ENCODE measurements around the gene SCN8A.

SCN8A gene

GRCh38 chr12:51726931-51727330, 135.9 kb downstream of the SCN8A start:
- no peak for TF ChIP-seq CTCF (IDR thresholded peaks at IDR 0.05; ENCODE audit: borderline replicate concordance, insufficient read depth, low read depth, low read length)
- H3K4me3 ChIP-seq (ENCODE audit: low read depth, low read length): no peak overlapping the region

GRCh38 chr12:51729331-51729730, 138.3 kb downstream of the SCN8A start:
- no peak overlapping the region for H3K4me3 ChIP-seq (ENCODE audit: low read depth, low read length)
- no peak for TF ChIP-seq CTCF (IDR thresholded peaks at IDR 0.05; ENCODE audit: borderline replicate concordance, insufficient read depth, low read depth, low read length)

- H3K4me3 ChIP-seq (ENCODE audit: low read depth, low read length): no peak overlapping the region
- no peak for TF ChIP-seq CTCF (IDR thresholded peaks at IDR 0.05; ENCODE audit: borderline replicate concordance, insufficient read depth, low read depth, low read length)
Observed at GRCh38 chr12:51730745-51731144, 139.7 kb downstream of the SCN8A start.

GRCh38 chr12:51740536-51740935, 149.5 kb downstream of the SCN8A start:
- no peak overlapping the region for H3K4me3 ChIP-seq (ENCODE audit: low read depth, low read length)
- TF ChIP-seq CTCF (IDR thresholded peaks at IDR 0.05; ENCODE audit: borderline replicate concordance, insufficient read depth, low read depth, low read length): no peak

GRCh38 chr12:51744235-51744634, 153.2 kb downstream of the SCN8A start:
- TF ChIP-seq CTCF (IDR thresholded peaks at IDR 0.05; ENCODE audit: borderline replicate concordance, insufficient read depth, low read depth, low read length): no peak
- no peak overlapping the region for H3K4me3 ChIP-seq (ENCODE audit: low read depth, low read length)

GRCh38 chr12:51744957-51745356, 153.9 kb downstream of the SCN8A start:
- no peak for TF ChIP-seq CTCF (IDR thresholded peaks at IDR 0.05; ENCODE audit: borderline replicate concordance, insufficient read depth, low read depth, low read length)

GRCh38 chr12:51746416-51746815, 155.4 kb downstream of the SCN8A start:
- no peak for TF ChIP-seq CTCF (IDR thresholded peaks at IDR 0.05; ENCODE audit: borderline replicate concordance, insufficient read depth, low read depth, low read length)
- no peak overlapping the region for H3K4me3 ChIP-seq (ENCODE audit: low read depth, low read length)

More at GRCh38 chr12:51744957-51745356, 153.9 kb downstream of the SCN8A start:
- H3K4me3 ChIP-seq (ENCODE audit: low read depth, low read length): no peak overlapping the region
